ENCODE results near the gene ZSWIM1.

- TF ChIP-seq POLR2A (IDR thresholded peaks at IDR 0.05), result no peak
- TF ChIP-seq, protein P1, sequence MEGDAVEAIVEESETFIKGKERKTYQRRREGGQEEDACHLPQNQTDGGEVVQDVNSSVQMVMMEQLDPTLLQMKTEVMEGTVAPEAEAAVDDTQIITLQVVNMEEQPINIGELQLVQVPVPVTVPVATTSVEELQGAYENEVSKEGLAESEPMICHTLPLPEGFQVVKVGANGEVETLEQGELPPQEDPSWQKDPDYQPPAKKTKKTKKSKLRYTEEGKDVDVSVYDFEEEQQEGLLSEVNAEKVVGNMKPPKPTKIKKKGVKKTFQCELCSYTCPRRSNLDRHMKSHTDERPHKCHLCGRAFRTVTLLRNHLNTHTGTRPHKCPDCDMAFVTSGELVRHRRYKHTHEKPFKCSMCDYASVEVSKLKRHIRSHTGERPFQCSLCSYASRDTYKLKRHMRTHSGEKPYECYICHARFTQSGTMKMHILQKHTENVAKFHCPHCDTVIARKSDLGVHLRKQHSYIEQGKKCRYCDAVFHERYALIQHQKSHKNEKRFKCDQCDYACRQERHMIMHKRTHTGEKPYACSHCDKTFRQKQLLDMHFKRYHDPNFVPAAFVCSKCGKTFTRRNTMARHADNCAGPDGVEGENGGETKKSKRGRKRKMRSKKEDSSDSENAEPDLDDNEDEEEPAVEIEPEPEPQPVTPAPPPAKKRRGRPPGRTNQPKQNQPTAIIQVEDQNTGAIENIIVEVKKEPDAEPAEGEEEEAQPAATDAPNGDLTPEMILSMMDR (IDR thresholded peaks at IDR 0.05), result no peak
Observed at GRCh38 chr20:45902199-45902701, 21.2 kb downstream of the ZSWIM1 start.

All from heart left ventricle (tissue), 13 donors.